ENCODE results near the gene DIS3L.
"Not testable (repeated sequence)": the region's sequence is repeated elsewhere in the genome, so short reads cannot be mapped to it uniquely, and the experiment has no call there.

DIS3L gene

GRCh38 chr15:66293419-66294156 is at the start of gene DIS3L:
TSS of gene DIS3L (plus strand) at chr15:66293568. CDS start at chr15:66293597, 29 bp downstream.
- DNase-seq (ENCODE audit: low read depth), result peak; percentile 63

DNA sequence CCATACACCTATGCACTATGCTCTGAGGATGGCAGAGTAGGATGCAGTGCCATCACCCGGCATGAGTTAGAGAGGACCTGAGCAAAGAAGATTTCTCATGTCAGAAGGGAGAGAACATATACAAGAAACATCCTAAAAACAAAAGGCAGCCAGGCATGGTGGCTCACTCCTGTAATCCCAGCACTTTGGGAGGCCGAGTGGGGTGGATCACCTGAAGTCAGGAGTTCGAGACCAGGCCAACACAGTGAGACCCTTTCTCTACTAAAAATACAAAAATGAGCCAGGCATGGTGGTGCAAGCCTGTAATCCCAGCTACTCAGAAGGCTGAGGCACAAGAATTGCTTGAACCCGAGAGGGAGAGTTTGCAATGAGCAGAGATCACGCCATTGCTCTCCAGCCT is 47.5 kb upstream of the DIS3L start:
- DNase-seq (ENCODE audit: low read depth), result not testable (repeated sequence)

DNA sequence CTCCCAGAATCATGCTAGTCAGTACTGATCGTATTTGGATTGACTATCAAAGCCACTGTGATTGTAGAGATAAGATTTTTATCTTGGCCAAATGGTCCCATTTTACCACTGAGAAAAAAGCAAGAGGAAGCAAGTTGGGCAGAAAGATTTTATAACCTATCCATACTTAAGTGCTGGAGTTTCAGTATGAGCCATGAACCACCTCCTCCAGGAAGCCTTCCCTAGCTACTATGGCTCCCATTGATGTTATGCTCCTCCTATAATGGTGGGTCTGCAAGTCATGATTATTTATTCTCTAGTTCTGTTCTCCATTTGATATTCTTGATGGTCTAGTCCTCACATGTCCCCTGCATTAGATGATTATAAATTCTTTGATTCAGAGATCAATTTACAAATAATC is 46.4 kb upstream of the DIS3L start:
- DNase-seq (ENCODE audit: low read depth), result no peak

DNA sequence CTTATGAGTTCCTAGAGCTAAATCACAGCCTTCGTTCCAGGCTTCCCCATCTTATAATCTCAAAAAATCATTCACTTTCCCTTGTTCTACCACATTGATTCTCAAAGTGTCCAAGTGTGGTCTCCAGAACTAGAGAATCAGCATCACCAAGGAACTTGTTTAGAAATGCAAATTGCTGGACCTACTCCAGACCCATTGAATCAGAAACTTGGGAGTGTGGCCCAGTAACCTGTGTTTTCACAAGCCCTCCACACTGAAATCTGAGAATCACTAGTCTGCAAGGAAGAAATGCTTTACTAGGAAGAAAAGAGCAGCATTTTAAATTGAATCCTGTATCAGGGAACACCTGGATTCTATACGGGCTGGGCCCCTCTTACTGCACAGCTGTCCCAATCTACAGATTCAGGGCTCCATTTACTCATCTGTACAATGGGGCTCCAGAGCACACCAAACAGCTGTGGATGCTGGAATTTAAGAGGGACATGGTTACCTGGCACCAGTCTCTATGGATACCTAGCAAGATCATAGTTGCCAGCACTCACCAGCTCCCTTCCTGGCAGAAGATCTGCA is 43.7 kb upstream of the DIS3L start:
- no peak for DNase-seq (ENCODE audit: low read depth)

DNA sequence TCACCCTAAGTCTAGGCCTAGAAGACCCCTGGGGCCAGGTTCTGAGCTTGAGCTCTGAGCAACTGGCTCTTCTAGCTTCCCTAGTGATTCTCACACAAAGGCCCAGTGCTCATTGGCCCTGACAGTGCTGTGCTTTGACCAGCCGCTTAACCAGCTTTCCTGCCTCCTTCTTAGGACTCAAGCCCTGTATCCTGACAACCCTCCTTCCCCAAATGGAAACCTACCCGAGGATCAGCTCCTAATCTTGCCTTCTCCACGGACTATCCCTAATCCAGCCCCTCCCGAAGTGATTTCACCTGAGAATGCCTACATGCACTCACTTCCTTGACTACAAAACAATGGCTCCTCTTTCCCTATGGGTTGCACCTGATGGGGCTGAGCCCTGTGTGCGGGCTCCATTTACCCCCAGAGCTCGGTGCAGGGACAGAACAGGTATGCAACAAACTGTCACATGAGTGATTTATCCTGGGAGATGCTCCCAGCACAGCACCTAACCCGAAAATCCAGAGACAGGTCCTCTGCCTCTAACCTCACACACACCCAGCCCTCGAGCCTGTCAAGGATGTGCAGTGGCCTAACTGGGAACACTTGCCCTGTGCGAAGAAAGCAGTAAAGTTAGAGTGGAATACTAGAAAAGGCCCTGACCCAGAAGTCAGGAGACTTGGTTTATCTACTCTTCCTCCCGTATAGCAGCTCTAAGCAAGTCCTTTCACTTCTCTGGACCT is 42.1 kb upstream of the DIS3L start:
- DNase-seq (ENCODE audit: low read depth), result no peak

- DNase-seq (ENCODE audit: low read depth), result peak; percentile 54
Observed at GRCh38 chr15:66251790-66252684, 41.3 kb upstream of the DIS3L start.

DNA sequence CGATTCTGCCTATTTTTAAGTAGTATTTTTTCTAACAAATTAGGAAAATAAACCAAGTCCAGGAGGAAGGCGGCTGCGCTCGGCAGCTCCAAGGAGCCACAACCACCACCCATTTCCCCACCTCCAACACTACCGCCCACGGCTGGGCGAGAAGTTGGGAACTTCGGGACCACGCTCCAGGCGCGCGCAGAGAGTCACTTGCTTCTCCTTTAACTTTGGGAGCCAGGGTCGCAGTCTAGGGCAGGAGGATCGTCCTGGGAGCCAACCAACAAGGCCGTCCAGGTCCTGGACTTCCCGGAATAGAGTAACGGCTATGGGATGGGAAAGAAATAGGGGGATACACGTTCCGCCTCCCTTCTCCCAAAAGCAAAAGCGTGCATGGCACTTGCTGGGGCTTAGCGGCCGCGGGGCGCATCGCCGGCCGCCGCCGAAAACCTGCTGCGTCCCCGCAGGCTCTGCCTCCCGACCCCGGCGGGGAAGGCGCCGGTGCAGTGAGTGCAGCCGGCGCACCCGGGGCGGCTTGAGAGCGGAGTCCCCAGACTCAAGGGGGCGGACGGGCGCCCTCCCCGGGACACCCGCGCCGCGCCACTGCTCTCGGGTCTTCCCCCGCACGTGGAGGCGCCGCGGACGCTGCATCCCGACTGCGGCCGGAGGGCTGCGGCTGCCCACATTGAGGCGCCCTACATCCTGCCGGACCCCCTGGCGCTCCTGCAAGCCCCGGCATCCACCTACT is 40.5 kb upstream of the DIS3L start:
- peak; percentile 20 for DNase-seq (ENCODE audit: low read depth)

GRCh38 chr15:66253418-66254088 is 39.8 kb upstream of the DIS3L start, which contains the start of gene MEGF11:
TSS of gene MEGF11 (minus strand) at chr15:66253750. CDS start at chr15:66128403, 125,347 bp downstream.
- DNase-seq (ENCODE audit: low read depth), result no peak

DNA sequence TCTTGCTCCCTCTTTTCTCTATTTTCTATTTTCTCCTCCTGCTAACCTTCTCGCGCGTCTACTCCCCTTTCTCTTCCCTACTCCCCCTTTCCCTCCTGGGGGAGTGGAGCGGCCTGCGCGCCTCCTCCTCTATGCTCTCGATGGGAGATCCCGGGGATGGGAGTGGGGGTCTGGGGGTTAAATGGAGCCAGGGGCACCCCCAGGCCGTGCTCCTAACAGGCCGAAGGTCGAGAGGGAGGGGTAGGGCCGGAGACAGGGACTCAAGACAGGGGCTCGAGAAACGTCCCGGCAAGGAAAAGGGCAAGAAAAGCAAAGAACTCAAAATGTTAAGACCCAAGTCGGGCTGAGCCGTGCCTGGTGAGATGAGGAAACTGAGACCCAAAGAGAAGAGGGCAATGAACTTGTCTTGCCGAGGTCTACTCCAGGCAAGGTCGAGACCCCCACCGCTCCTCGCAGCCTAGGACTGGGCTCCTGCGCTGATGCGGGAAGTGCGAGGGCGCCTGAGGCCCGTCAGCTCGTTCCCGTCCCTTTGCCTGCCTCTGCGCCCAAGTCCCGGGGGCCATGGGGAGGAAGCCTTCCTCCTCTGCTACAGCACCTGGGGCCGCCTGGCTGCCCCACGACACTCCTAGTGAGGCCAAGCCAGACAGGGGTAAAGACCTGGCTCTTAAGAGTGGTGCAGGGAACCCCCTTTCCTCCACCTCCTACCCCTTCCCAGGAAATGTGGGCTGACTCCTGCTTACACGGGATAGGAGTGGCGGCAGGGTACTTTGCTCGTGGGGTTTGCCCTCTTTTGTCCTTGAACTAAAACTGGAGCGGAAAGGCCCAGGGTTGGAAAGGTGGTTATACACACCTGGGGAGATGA is 39.0 kb upstream of the DIS3L start:
- DNase-seq (ENCODE audit: low read depth), result no peak

DNA sequence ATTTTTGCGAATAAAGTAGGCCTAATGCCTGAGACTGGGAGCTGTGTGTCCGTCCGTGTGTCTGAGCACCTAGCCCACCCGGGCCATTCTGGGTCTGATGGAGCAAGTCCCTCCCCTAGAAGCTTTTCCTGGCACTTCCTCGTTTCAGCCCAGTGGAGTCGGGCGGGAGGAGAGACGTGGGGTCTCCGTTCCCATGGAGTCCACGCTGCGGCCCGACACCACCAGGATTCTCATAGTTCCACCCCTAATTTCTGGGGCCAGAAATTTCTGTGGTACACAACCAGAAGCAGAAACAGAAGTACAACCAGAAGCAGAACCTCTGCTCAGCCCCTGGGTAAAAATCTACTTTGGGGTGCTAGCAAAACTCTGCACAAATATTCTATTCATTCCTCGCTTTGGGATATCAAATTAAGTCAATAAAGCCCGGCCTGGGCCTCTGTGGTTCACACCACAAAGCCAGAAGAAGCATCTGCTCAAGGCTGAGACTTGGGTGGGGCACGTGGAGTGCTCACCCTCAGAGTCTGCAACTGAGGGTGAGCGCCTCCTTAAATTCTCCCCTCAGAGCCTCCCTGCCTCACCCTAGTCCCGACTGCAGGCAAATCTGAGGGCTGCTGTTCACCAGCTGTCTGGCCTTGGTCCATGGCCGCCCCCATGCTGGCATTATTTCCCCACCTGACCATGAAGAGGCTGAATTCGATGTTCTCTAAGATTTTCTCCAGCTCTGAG is 38.3 kb upstream of the DIS3L start:
- no peak for DNase-seq (ENCODE audit: low read depth)

GRCh38 chr15:66256692-66257091 is 36.7 kb upstream of the DIS3L start:
- no peak for DNase-seq (ENCODE audit: low read depth)

GRCh38 chr15:66261056-66261455 is 32.3 kb upstream of the DIS3L start:
- no peak for DNase-seq (ENCODE audit: low read depth)

GRCh38 chr15:66262837-66263236 is 30.5 kb upstream of the DIS3L start:
- not testable (repeated sequence) for DNase-seq (ENCODE audit: low read depth)

- DNase-seq (ENCODE audit: low read depth), result no peak
Observed at GRCh38 chr15:66264859-66265513, 28.4 kb upstream of the DIS3L start.

GRCh38 chr15:66269326-66270090 is 23.9 kb upstream of the DIS3L start:
- no peak for DNase-seq (ENCODE audit: low read depth)

GRCh38 chr15:66270932-66271331 is 22.4 kb upstream of the DIS3L start:
- DNase-seq (ENCODE audit: low read depth), result no peak

- no peak for DNase-seq (ENCODE audit: low read depth)
Observed at GRCh38 chr15:66275352-66275751, 18.0 kb upstream of the DIS3L start.

GRCh38 chr15:66276546-66276945 is 16.8 kb upstream of the DIS3L start:
- DNase-seq (ENCODE audit: low read depth), result no peak

Measured in activated T-cell treated with anti-CD3 and anti-CD28 coated beads for 48 hours (primary cell).